ENCODE data around the gene ARMC5. TPM values are rescaled to one million over a fixed set of nuclear protein-coding genes. Genes with fewer than 3 reads are reported as not detected.
"Not testable (repeated sequence)": the region's sequence is repeated elsewhere in the genome, so short reads cannot be mapped to it uniquely, and the experiment has no call there.

ARMC5 gene
- total RNA-seq, 4 donors from 2014 or later: 12.4 to 20.4 (median 17.6) TPM

DNA sequence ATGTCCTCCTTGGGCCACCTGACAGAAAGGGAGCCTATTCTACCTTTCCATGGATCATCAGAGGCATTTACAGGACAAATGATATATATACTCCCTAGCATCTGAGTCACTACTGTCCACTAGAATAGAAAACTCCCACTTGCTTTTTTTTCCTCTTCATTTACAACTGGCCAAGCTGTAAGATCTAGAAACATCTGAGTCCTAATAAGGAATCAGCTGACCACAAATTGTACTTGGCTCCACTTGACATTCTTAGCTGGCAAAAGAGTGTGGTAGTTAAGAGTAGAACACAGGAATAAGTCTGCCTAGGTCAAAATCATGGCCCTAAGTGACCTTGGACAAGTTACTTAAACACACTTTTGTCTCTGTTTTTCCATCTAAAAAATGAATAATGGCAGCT lies 43.7 kb downstream of the ARMC5 start:
- Histone ChIP-seq H3K9me3 (no peaks in the 10 kb centered on the region), H3K4me3 (no peak overlapping the region), H3K4me1 (peaks cover 0 to 24% (median 8%) of the 10 kb centered on the region in 4 donors), H3K27ac (no peak overlapping the region), H3K27me3 (no peaks in the 10 kb centered on the region), H3K36me3 (peaks cover 0 to 25% (median 0%) of the 10 kb centered on the region in 3 donors)
- no peak for TF ChIP-seq CTCF (IDR thresholded peaks at IDR 0.05)
- DNase-seq: no peak

DNA sequence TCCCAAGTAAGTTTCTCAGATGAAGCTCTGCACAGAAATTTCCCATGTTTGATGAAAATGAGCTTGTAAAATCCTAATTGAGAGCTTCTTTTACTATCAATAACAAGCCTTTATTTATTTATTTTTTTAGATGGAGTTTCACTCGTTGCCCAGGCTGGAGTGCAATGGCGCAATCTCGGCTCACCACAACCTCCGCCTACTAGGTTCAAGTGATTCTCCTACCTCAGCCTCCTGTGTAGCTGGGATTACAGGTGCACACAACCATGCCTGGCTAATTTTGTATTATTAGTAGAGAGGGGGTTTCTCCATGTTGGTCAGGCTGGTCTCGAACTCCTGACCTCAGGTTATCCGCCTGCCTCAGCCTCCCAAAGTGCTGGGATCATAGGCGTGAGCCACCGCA lies 44.3 kb downstream of the ARMC5 start:
- H3K27ac ChIP-seq, H3K27me3 ChIP-seq, H3K9me3 ChIP-seq, H3K4me3 ChIP-seq, DNase-seq: not testable (repeated sequence)
- peaks cover 0 to 19% (median 0%) of the 10 kb centered on the region in 3 donors for H3K36me3 ChIP-seq
- peaks cover 0 to 24% (median 8%) of the 10 kb centered on the region in 4 donors for H3K4me1 ChIP-seq

DNA sequence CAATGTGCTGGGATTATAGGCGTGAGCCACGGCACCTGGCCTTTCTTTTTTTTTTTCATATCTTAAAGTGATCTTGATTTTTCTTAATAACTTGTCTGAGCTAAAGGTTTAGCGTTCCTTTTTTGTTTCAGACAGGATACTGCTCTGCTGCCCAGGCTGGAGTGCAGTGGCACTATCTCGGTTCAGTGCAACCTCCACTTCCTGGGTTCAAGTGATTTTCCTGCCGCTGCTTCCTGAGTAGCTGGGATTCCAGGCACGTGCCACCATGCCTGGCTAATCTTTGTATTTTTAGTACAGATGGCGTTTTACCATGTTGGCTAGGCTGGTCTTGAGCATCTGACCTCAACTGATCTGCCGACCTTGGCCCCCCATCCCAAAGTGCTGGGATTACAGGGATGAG lies 44.9 kb downstream of the ARMC5 start:
- Histone ChIP-seq H3K4me1 (peaks cover 0 to 24% (median 8%) of the 10 kb centered on the region in 4 donors), H3K9me3 (no peaks in the 10 kb centered on the region), H3K4me3 (no peak overlapping the region), H3K36me3 (peaks cover 0 to 13% (median 0%) of the 10 kb centered on the region in 3 donors), H3K27me3 (no peaks in the 10 kb centered on the region), H3K27ac (no peak overlapping the region)
- TF ChIP-seq POLR2A (IDR thresholded peaks at IDR 0.05) (no peak), CTCF (IDR thresholded peaks at IDR 0.05) (no peak)
- DNase-seq: no peak

- TF ChIP-seq POLR2A (IDR thresholded peaks at IDR 0.05) (no peak), CTCF (IDR thresholded peaks at IDR 0.05) (no peak)
- H3K4me1 ChIP-seq: peaks cover 0 to 24% (median 8%) of the 10 kb centered on the region in 4 donors
- H3K27ac ChIP-seq: no peak overlapping the region
Measured at GRCh38 chr16:31505483-31505882, 46.2 kb downstream of the ARMC5 start.

GRCh38 chr16:31507617-31507928 lies 48.3 kb downstream of the ARMC5 start:
- DNase-seq: no peak
- Histone ChIP-seq H3K4me1 (peaks cover 0 to 14% (median 8%) of the 10 kb centered on the region in 4 donors), H3K4me3 (peak overlapping the region; percentile 71 to 99 (median 84)), H3K36me3 (no peaks in the 10 kb centered on the region), H3K27ac (peak overlapping the region; percentile 84 to 96 (median 90)), H3K9me3 (no peaks in the 10 kb centered on the region), H3K27me3 (no peaks in the 10 kb centered on the region)
- TF ChIP-seq CTCF (IDR thresholded peaks at IDR 0.05) (no peak), POLR2A (IDR thresholded peaks at IDR 0.05) (no peak)

More at GRCh38 chr16:31505483-31505882, 46.2 kb downstream of the ARMC5 start:
- no peaks in the 10 kb centered on the region for H3K27me3 ChIP-seq
- no peaks in the 10 kb centered on the region for H3K9me3 ChIP-seq
- H3K36me3 ChIP-seq: peaks cover 0 to under 1% (median 0%) of the 10 kb centered on the region in 3 donors
- H3K4me3 ChIP-seq: no peak overlapping the region
- DNase-seq: no peak

- H3K9me3 ChIP-seq: no peaks in the 10 kb centered on the region
- peak within 1 kb of the TSS; percentile 71 to 99 (median 84) for H3K4me3 ChIP-seq
- peak within 1 kb of the TSS; percentile 84 to 96 (median 90) for H3K27ac ChIP-seq
- peaks cover 0 to 14% (median 8%) of the 10 kb centered on the region in 4 donors for H3K4me1 ChIP-seq
- peak; percentile 92 to 96 (median 93) for DNase-seq
- H3K27me3 ChIP-seq: no peaks in the 10 kb centered on the region
- H3K36me3 ChIP-seq: no peaks in the 10 kb centered on the region
- TF ChIP-seq CTCF (IDR thresholded peaks at IDR 0.05) (peak in 2 of 6 experiments; percentile 1 to 19), POLR2A (IDR thresholded peaks at IDR 0.05) (peak; percentile 71 to 75)
Measured at GRCh38 chr16:31507929-31508705, 48.8 kb downstream of the ARMC5 start, which contains the start of gene RUSF1. TSS of gene RUSF1 (minus strand) at chr16:31508391. CDS start at chr16:31508373, 18 bp downstream.
